Neural progenitor cell (in vitro differentiated cells): ENCODE measurements around the gene NFRKB. TPM values are rescaled to one million over a fixed set of nuclear protein-coding genes. Genes with fewer than 3 reads are reported as not detected.
"Not testable (repeated sequence)": the region's sequence is repeated elsewhere in the genome, so short reads cannot be mapped to it uniquely, and the experiment has no call there.

Experiments used
- DNase-seq: peaks from one replicate; pipeline ENCODE4 v3.0.0-alpha.2; 2016; ENCODE audit warnings: low spot score
- H2AFZ ChIP-seq: fragments of 200-600 bp; sonication (generic); replicated peaks from 2 replicates; pipeline ENCODE4 v1.6.1; 2016; ENCODE audit warnings: antibody characterized with exemption
- H3F3A ChIP-seq: fragments of 200-600 bp; sonication (generic); 2 replicates; pipeline ENCODE4 v1.6.1; 2016; ENCODE audit warnings: antibody characterized with exemption, low read depth
- H3K27ac ChIP-seq: fragments of 200-600 bp; sonication (generic); 2 replicates; pipeline ENCODE4 v1.5.1; 2016; ENCODE audit warnings: mild to moderate bottlenecking
- H3K27me3 ChIP-seq: fragments of 200-600 bp; sonication (generic); 2 replicates; pipeline ENCODE4 v1.6.1; 2016; ENCODE audit warnings: mild to moderate bottlenecking, moderate library complexity
- H3K36me3 ChIP-seq: fragments of 200-600 bp; sonication (generic); 2 replicates; pipeline ENCODE4 v1.5.1; 2016
- H3K4me1 ChIP-seq: fragments of 200-600 bp; sonication (generic); 2 replicates; pipeline ENCODE4 v1.6.1; 2016; ENCODE audit warnings: mixed run types
- H3K4me2 ChIP-seq: fragments of 200-600 bp; sonication (generic); 2 replicates; pipeline ENCODE4 v1.6.1; 2016
- H3K4me3 ChIP-seq: fragments of 200-600 bp; sonication (generic); 2 replicates; pipeline ENCODE4 v1.5.1; 2016
- H3K79me2 ChIP-seq: fragments of 200-600 bp; sonication (generic); 2 replicates; pipeline ENCODE4 v1.6.1; 2016; ENCODE audit warnings: low read depth
- H3K9ac ChIP-seq: fragments of 200-600 bp; sonication (generic); 2 replicates; pipeline ENCODE4 v1.6.1; 2016
- H3K9me3 ChIP-seq: fragments of 200-600 bp; sonication (generic); 2 replicates; pipeline ENCODE4 v1.5.1; 2016; ENCODE audit warnings: low read depth
- H4K20me1 ChIP-seq: fragments of 200-600 bp; sonication (generic); 2 replicates; pipeline ENCODE4 v1.6.1; 2016; ENCODE audit warnings: low read depth
- H3K27ac Mint-ChIP-seq: 3 replicates; pipeline ENCODE4 v1.8.0; 2021; ENCODE audit warnings: mixed read lengths
- H3K27me3 Mint-ChIP-seq: 2 replicates; pipeline ENCODE4 v1.8.0; 2022; ENCODE audit warnings: low read depth, mild to moderate bottlenecking, inconsistent platforms, moderate library complexity, mixed read lengths; ENCODE audit not compliant: insufficient read depth
- H3K36me3 Mint-ChIP-seq: 3 replicates; pipeline ENCODE4 v1.8.0; 2021; ENCODE audit warnings: mixed read lengths
- H3K4me1 Mint-ChIP-seq: 3 replicates; pipeline ENCODE4 v1.8.0; 2021; ENCODE audit warnings: mixed read lengths
- H3K4me3 Mint-ChIP-seq: 3 replicates; pipeline ENCODE4 v1.8.0; 2021; ENCODE audit warnings: mild to moderate bottlenecking, moderate library complexity, mixed read lengths
- H3K9me3 Mint-ChIP-seq: 3 replicates; pipeline ENCODE4 v1.8.0; 2020; ENCODE audit warnings: mixed read lengths
- CTCF ChIP-seq: fragments of 200-600 bp; sonication (generic); IDR thresholded peaks from 2 replicates; pipeline ENCODE4 v1.5.1; 2017; ENCODE audit warnings: antibody characterized with exemption, mild to moderate bottlenecking
- EZH2 ChIP-seq: fragments of 200-600 bp; sonication (generic); IDR thresholded peaks from 2 replicates; pipeline ENCODE4 v1.6.1; 2017; ENCODE audit warnings: antibody characterized with exemption, mild to moderate bottlenecking, moderate library complexity
- EZH2phosphoT487 ChIP-seq: fragments of 200-600 bp; sonication (generic); IDR thresholded peaks from 2 replicates; pipeline ENCODE4 v1.6.1; 2017; ENCODE audit warnings: antibody characterized with exemption
- total RNA-seq: library from RNA; depleted of rRNA; stranded (reverse); fragments of >200 nt; gene quantifications from 2 replicates; pipeline ENCODE4 v1.2.3, GENCODE V29; 2015; ENCODE audit warnings: low replicate concordance

NFRKB gene
- total RNA-seq, 1 donor from 2014 or later, result 33.5 TPM

DNA sequence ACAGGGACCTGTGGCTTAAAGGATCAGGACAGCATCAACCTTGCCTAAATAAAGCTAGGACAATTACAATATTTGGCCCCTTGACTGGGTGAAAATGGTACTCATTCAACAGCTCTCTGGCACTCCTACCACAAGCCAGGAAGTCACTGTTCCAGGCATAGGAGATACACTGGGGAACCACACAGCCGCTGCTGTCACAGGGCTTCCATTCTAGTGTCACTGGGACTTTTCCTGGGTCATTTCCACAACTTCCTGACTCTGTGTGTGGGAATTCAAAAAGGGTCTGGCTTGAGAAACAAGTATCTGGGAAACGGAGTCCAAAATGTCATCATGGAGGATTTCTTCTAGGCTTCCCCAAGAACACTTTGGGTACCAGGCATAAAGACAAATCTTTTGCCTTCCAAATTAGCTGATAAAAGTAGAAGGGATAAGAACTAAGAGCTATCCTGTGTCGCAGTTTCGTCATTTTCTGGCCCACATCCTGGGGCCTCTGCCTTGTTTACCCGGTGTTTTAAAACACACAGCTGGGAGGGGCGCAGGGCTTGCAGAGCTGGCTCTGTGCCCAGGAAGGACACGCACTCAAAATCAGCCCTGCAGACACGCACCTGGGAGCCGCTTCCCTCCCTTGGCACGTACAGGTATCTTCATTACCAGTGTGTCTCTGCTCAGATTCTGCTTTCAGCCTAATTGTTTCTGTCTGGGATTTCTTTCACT lies 41.7 kb downstream of the NFRKB start:
- no peaks in the 10 kb centered on the region for H3K79me2 ChIP-seq
- H3K27ac Mint-ChIP-seq, result no peak overlapping the region
- no peaks in the 10 kb centered on the region for H3K27me3 ChIP-seq
- no peak overlapping the region for H3K27ac ChIP-seq
- H3K9me3 ChIP-seq, result no peaks in the 10 kb centered on the region
- H3K4me3 Mint-ChIP-seq, result no peak overlapping the region
- H2AFZ ChIP-seq, result no peak overlapping the region
- TF ChIP-seq CTCF (no peak), EZH2 (no peak), EZH2phosphoT487 (no peak)
- H3K4me1 Mint-ChIP-seq, result peaks cover 3% of the 10 kb centered on the region
- H3K27me3 Mint-ChIP-seq, result peaks cover 3% of the 10 kb centered on the region
- H3K36me3 ChIP-seq, result no peaks in the 10 kb centered on the region
- H3K4me1 ChIP-seq, result peaks cover 3% of the 10 kb centered on the region
- H3K4me3 ChIP-seq, result no peak overlapping the region
- H3K9me3 Mint-ChIP-seq, result no peaks in the 10 kb centered on the region
- peaks cover 5% of the 10 kb centered on the region for H3K36me3 Mint-ChIP-seq
- H4K20me1 ChIP-seq, result no peaks in the 10 kb centered on the region
- H3K4me2 ChIP-seq, result no peak overlapping the region
- no peak overlapping the region for H3K9ac ChIP-seq
- no peaks in the 10 kb centered on the region for H3F3A ChIP-seq
- DNase-seq, result no peak

GRCh38 chr11:129852125-129852740 lies 43.1 kb downstream of the NFRKB start:
- peaks cover 5% of the 10 kb centered on the region for H3K4me1 ChIP-seq
- H3K9me3 ChIP-seq, result no peaks in the 10 kb centered on the region
- Mint-ChIP-seq H3K36me3 (no peaks in the 10 kb centered on the region), H3K27me3 (peaks cover 4% of the 10 kb centered on the region), H3K9me3 (no peaks in the 10 kb centered on the region), H3K4me3 (no peak overlapping the region), H3K4me1 (peaks cover 4% of the 10 kb centered on the region), H3K27ac (no peak overlapping the region)
- no peaks in the 10 kb centered on the region for H3F3A ChIP-seq
- no peak for DNase-seq
- H3K4me3 ChIP-seq, result no peak overlapping the region
- H3K79me2 ChIP-seq, result no peaks in the 10 kb centered on the region
- H3K4me2 ChIP-seq, result no peak overlapping the region
- no peaks in the 10 kb centered on the region for H3K27me3 ChIP-seq
- TF ChIP-seq CTCF (no peak), EZH2 (no peak), EZH2phosphoT487 (no peak)
- no peak overlapping the region for H2AFZ ChIP-seq
- H3K9ac ChIP-seq, result no peak overlapping the region
- no peaks in the 10 kb centered on the region for H3K36me3 ChIP-seq
- no peaks in the 10 kb centered on the region for H4K20me1 ChIP-seq
- H3K27ac ChIP-seq, result no peak overlapping the region

GRCh38 chr11:129849447-129850130 lies 45.8 kb downstream of the NFRKB start:
- no peak overlapping the region for H3K4me3 ChIP-seq
- no peak overlapping the region for H3K9ac ChIP-seq
- H3K4me2 ChIP-seq, result no peak overlapping the region
- Mint-ChIP-seq H3K4me1 (peaks cover 9% of the 10 kb centered on the region), H3K27ac (no peak overlapping the region), H3K9me3 (no peaks in the 10 kb centered on the region), H3K4me3 (no peak overlapping the region), H3K36me3 (no peaks in the 10 kb centered on the region), H3K27me3 (peaks cover 9% of the 10 kb centered on the region)
- H2AFZ ChIP-seq, result no peak overlapping the region
- no peak overlapping the region for H3K27ac ChIP-seq
- no peak for TF ChIP-seq EZH2
- no peak for TF ChIP-seq EZH2phosphoT487
- no peak for TF ChIP-seq CTCF
- no peaks in the 10 kb centered on the region for H4K20me1 ChIP-seq
- no peak for DNase-seq
- no peaks in the 10 kb centered on the region for H3K79me2 ChIP-seq
- H3F3A ChIP-seq, result no peaks in the 10 kb centered on the region
- peaks cover 8% of the 10 kb centered on the region for H3K4me1 ChIP-seq
- H3K27me3 ChIP-seq, result no peaks in the 10 kb centered on the region
- no peaks in the 10 kb centered on the region for H3K36me3 ChIP-seq
- no peaks in the 10 kb centered on the region for H3K9me3 ChIP-seq

DNA sequence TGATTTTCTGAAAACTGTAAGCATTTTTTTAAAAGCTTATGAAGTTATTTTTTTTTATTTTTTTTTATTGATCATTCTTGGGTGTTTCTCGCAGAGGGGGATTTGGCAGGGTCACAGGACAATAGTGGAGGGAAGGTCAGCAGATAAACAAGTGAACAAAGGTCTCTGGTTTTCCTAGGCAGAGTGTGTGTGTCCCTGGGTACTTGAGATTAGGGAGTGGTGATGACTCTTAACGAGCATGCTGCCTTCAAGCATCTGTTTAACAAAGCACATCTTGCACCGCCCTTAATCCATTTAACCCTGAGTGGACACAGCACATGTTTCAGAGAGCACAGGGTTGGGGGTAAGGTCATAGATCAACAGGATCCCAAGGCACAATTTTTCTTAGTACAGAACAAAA lies 48.0 kb downstream of the NFRKB start:
- not testable (repeated sequence) for H3K27me3 ChIP-seq, H3K4me3 Mint-ChIP-seq, H3K4me2 ChIP-seq, H3K9ac ChIP-seq, H3K27ac Mint-ChIP-seq, H3K4me1 Mint-ChIP-seq, H3K36me3 Mint-ChIP-seq, H3K36me3 ChIP-seq, H2AFZ ChIP-seq, H3F3A ChIP-seq, H4K20me1 ChIP-seq, H3K4me3 ChIP-seq, H3K9me3 Mint-ChIP-seq, H3K4me1 ChIP-seq, H3K9me3 ChIP-seq, DNase-seq, H3K27ac ChIP-seq, H3K79me2 ChIP-seq
- peaks cover 11% of the 10 kb centered on the region for H3K27me3 Mint-ChIP-seq
